Adrenal gland (tissue), 5 donors: Measurements from ENCODE around the gene INPP5A.

Experiments
- CTCF ChIP-seq, 6 experiments: fragments of 450-650 bp in 4 of 6; fragments of 200-600 bp in 2 of 6; sonication (generic) in 1 of 6; IDR thresholded peaks; 1 replicate in 5 of 6; 2 replicates in 1 of 6; pipeline versions ENCODE4 v1.5.1 to v1.8.0; 2016 to 2021; ENCODE audit warnings: antibody characterized with exemption in 6 of 6, mild to moderate bottlenecking in 2 of 6, moderate library complexity in 1 of 6
- POLR2A ChIP-seq, 2 donors: fragments of 450-650 bp; IDR thresholded peaks; one replicate each; pipeline ENCODE4 v1.6.1; 2017; ENCODE audit warnings: antibody characterized with exemption in 2 of 2, mild to moderate bottlenecking in 2 of 2, moderate library complexity in 1 of 2
- donor health status: DM: no; HTN: no; CAD: no.

- TF ChIP-seq CTCF (IDR thresholded peaks at IDR 0.05) (no peak), POLR2A (IDR thresholded peaks at IDR 0.05) (no peak)
Measured at GRCh38 chr10:132504501-132505272, 32.9 kb upstream of the INPP5A start.
